DND-41 (cell line): ENCODE results near the gene CALY.

ENCODE experiments used
- ATAC-seq: fragments of 200-7000 bp; cut with Tn5 transposase; 3 replicates; pipeline ENCODE4 v1.9.1; 2021; ENCODE audit warnings: low read depth; ENCODE audit not compliant: insufficient read depth
- DNase-seq: peaks from one replicate; pipeline ENCODE4 v3.0.0-alpha.2; 2020
- H2AFZ ChIP-seq: 2 replicates; pipeline ENCODE4 v1.6.0; 2012; ENCODE audit warnings: low read depth, low read length
- H3K27ac ChIP-seq: 2 replicates; pipeline ENCODE4 v1.5.1; 2012; ENCODE audit warnings: low read length, inconsistent platforms
- H3K27me3 ChIP-seq: fragments of 200-600 bp; sonication (generic); 2 replicates; pipeline ENCODE4 v1.6.0; 2012; ENCODE audit warnings: low read length, mild to moderate bottlenecking, inconsistent platforms; ENCODE audit not compliant: insufficient read depth, poor library complexity
- H3K36me3 ChIP-seq: 2 replicates; pipeline ENCODE4 v1.5.1; 2012; ENCODE audit warnings: low read length, inconsistent platforms; ENCODE audit not compliant: insufficient read depth
- H3K4me1 ChIP-seq: 2 replicates; pipeline ENCODE4 v1.5.1; 2012; ENCODE audit warnings: mild to moderate bottlenecking, low read length; ENCODE audit not compliant: insufficient read depth
- H3K4me2 ChIP-seq: 2 replicates; pipeline ENCODE4 v1.6.0; 2012; ENCODE audit warnings: mild to moderate bottlenecking, moderate library complexity, low read length, inconsistent platforms; ENCODE audit not compliant: insufficient read depth
- H3K4me3 ChIP-seq, 2 experiments: fragments of 200-600 bp in 1 of 2; shearing (Covaris generic) in 1 of 2; 2 replicates each; pipeline ENCODE4 v1.5.1; 2012 to 2016; ENCODE audit warnings: inconsistent platforms in 2 of 2, low read length in 2 of 2, mild to moderate bottlenecking in 2 of 2, low read depth in 1 of 2, moderate library complexity in 1 of 2
- H3K79me2 ChIP-seq: 2 replicates; pipeline ENCODE4 v1.6.0; 2012; ENCODE audit warnings: low read length, inconsistent platforms; ENCODE audit not compliant: insufficient read depth
- H3K9ac ChIP-seq: 2 replicates; pipeline ENCODE4 v1.6.0; 2012; ENCODE audit warnings: low read depth, mild to moderate bottlenecking, inconsistent platforms, low read length, moderate library complexity
- H3K9me3 ChIP-seq: 2 replicates; pipeline ENCODE4 v1.5.1; 2012; ENCODE audit warnings: low read length, moderate library complexity, mild to moderate bottlenecking, inconsistent platforms; ENCODE audit not compliant: insufficient read depth, severe bottlenecking
- H4K20me1 ChIP-seq: 2 replicates; pipeline ENCODE4 v1.6.0; 2012; ENCODE audit warnings: low read length; ENCODE audit not compliant: insufficient read depth
- CTCF ChIP-seq: IDR thresholded peaks from 2 replicates; pipeline ENCODE4 v1.5.1; 2012; ENCODE audit warnings: borderline replicate concordance, low read length, moderate library complexity, mild to moderate bottlenecking; ENCODE audit not compliant: poor library complexity, severe bottlenecking; ENCODE audit errors: extremely low read depth
- EZH2 ChIP-seq: IDR thresholded peaks from 3 replicates; pipeline ENCODE4 v1.6.1; 2012; ENCODE audit warnings: borderline replicate concordance, low read depth, mild to moderate bottlenecking, moderate library complexity, low read length, inconsistent platforms; ENCODE audit not compliant: severe bottlenecking

Gene CALY

DNA sequence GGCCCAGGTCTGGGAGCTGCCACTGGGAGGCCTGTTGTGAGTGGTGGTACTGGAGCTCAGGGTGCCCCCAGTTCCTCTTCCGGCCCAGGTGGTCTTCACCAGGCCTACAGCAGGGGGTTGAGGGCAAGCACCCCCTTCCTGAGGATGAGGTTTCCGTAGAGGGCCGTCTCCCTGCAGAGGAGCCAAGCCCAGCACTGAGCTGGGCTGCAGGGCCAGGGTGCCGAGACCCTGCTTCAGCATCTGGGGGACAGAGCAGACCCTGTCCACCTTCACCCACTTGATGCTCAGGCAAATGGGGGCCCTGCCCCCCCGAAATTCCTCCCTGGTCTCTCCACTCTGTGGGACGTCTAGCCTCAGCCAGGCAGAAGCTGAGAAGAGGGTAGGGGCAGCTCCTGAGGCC lies 18.6 kb upstream of the CALY start:
- peaks cover 11% of the 10 kb centered on the region for H3K4me1 ChIP-seq
- H2AFZ ChIP-seq: no peak overlapping the region
- ATAC-seq (no peak), DNase-seq (no peak)
- no peaks in the 10 kb centered on the region for H3K79me2 ChIP-seq
- H3K36me3 ChIP-seq: no peaks in the 10 kb centered on the region
- H3K27me3 ChIP-seq: no peaks in the 10 kb centered on the region
- H3K4me3 ChIP-seq: no peak overlapping the region
- TF ChIP-seq EZH2 (no peak), CTCF (no peak)
- H4K20me1 ChIP-seq: 0 out of 2 replicates have a peak, but pooled peaks cover 5% of the 10 kb centered on the region
- no peak overlapping the region for H3K4me2 ChIP-seq
- H3K9me3 ChIP-seq: no peaks in the 10 kb centered on the region
- H3K9ac ChIP-seq: no peak overlapping the region
- H3K27ac ChIP-seq: no peak overlapping the region

GRCh38 chr10:133354672-133355240 lies 18.1 kb upstream of the CALY start:
- no peak overlapping the region for H3K4me2 ChIP-seq
- no peak overlapping the region for H3K9ac ChIP-seq
- H3K27me3 ChIP-seq: no peaks in the 10 kb centered on the region
- no peak for TF ChIP-seq EZH2
- TF ChIP-seq CTCF: no peak
- H2AFZ ChIP-seq: no peak overlapping the region
- H3K79me2 ChIP-seq: no peaks in the 10 kb centered on the region
- H3K36me3 ChIP-seq: no peaks in the 10 kb centered on the region
- H3K27ac ChIP-seq: no peak overlapping the region
- H3K9me3 ChIP-seq: no peaks in the 10 kb centered on the region
- no peak overlapping the region for H3K4me3 ChIP-seq
- peaks cover 11% of the 10 kb centered on the region for H3K4me1 ChIP-seq
- no peak for DNase-seq
- 0 out of 2 replicates have a peak, but pooled peaks cover 5% of the 10 kb centered on the region for H4K20me1 ChIP-seq
- no peak for ATAC-seq

GRCh38 chr10:133353988-133354605 lies 17.4 kb upstream of the CALY start:
- TF ChIP-seq CTCF (no peak), EZH2 (no peak)
- Histone ChIP-seq H4K20me1 (0 out of 2 replicates have a peak, but pooled peaks cover 5% of the 10 kb centered on the region), H3K27me3 (no peaks in the 10 kb centered on the region), H3K9ac (no peak overlapping the region), H3K4me3 (no peak overlapping the region), H3K4me1 (peaks cover 11% of the 10 kb centered on the region), H3K4me2 (no peak overlapping the region), H2AFZ (no peak overlapping the region), H3K36me3 (no peaks in the 10 kb centered on the region), H3K9me3 (no peaks in the 10 kb centered on the region), H3K79me2 (no peaks in the 10 kb centered on the region), H3K27ac (no peak overlapping the region)
- no peak for ATAC-seq
- DNase-seq: no peak
